ENCODE measurements around the gene IGF2R. TPM values are rescaled to one million over a fixed set of nuclear protein-coding genes. Genes with fewer than 3 reads are reported as not detected.

The IGF2R gene
- total RNA-seq, 2 experiments from 2014 or later, result 19.3 to 37.6 TPM

- CTCF ChIA-PET (ENCODE audit: unreplicated experiment), result no interaction called here
- TF ChIP-seq CTCF (conservative IDR thresholded peaks at IDR 0.05; ENCODE audit: low read length) (peak; percentile 76), EZH2phosphoT487 (IDR thresholded peaks at IDR 0.05; ENCODE audit: borderline replicate concordance, low read depth, low read length) (no peak)
Measured at GRCh38 chr6:160102956-160103824, 134.3 kb downstream of the IGF2R start.

GRCh38 chr6:160103825-160104100 lies 134.9 kb downstream of the IGF2R start:
- peaks cover 13% of the 10 kb centered on the region; the same call in 1 of the 2 replicates for H3K36me3 ChIP-seq (ENCODE audit: insufficient read depth, low read length)
- intact Hi-C loops (cut with micrococcal nuclease; ENCODE audit: unreplicated experiment), result loop anchor here (2.0 to 10.0 kb wide), 2 partner anchors 241 to 409 kb away; partner anchors contain the start of gene SOD2
- no peak overlapping the region for H2AFZ ChIP-seq (ENCODE audit: low read length)
- DNase-seq (ENCODE audit: low spot score), result no peak
- H3K4me3 ChIP-seq (ENCODE audit: low read depth, low read length, poor library complexity, severe bottlenecking), result no peak overlapping the region
- no peak for TF ChIP-seq CTCF (conservative IDR thresholded peaks at IDR 0.05; ENCODE audit: low read length)
- TF ChIP-seq EZH2phosphoT487 (IDR thresholded peaks at IDR 0.05; ENCODE audit: borderline replicate concordance, low read depth, low read length), result no peak
- no peak overlapping the region for H3K4me2 ChIP-seq (ENCODE audit: low read length)
- no peaks in the 10 kb centered on the region for H4K20me1 ChIP-seq (ENCODE audit: insufficient read depth, low read length)
- ChIA-PET CTCF (ENCODE audit: unreplicated experiment) (no interaction called here), POLR2A (interaction anchor here (0.6 kb wide), 1 partner anchor 11 kb away, joined by 3 read pairs; no protein-coding TSS in a partner anchor)
- BruUV-seq (replicated peaks), result no TSS peak
- no peak overlapping the region for H3K27ac ChIP-seq (ENCODE audit: low read depth, low read length, poor library complexity, severe bottlenecking)
- no peaks in the 10 kb centered on the region for H3K4me1 ChIP-seq (ENCODE audit: insufficient read depth, low read length, poor library complexity, severe bottlenecking)
- H3K79me2 ChIP-seq (ENCODE audit: insufficient read depth, low read depth, low read length), result no peaks in the 10 kb centered on the region
- H3K9me3 ChIP-seq (ENCODE audit: low read length), result no peaks in the 10 kb centered on the region
- no peaks in the 10 kb centered on the region for H3K9me2 ChIP-seq (ENCODE audit: insufficient read depth, low read length)

More at GRCh38 chr6:160102956-160103824, 134.3 kb downstream of the IGF2R start:
- Histone ChIP-seq H3K4me3 (ENCODE audit: low read depth, low read length, poor library complexity, severe bottlenecking) (no peak overlapping the region), H3K4me2 (ENCODE audit: low read length) (no peak overlapping the region), H3K4me1 (ENCODE audit: insufficient read depth, low read length, poor library complexity, severe bottlenecking) (no peaks in the 10 kb centered on the region), H3K36me3 (ENCODE audit: insufficient read depth, low read length) (peaks cover 13% of the 10 kb centered on the region; the same call in 1 of the 2 replicates), H4K20me1 (ENCODE audit: insufficient read depth, low read length) (no peaks in the 10 kb centered on the region), H2AFZ (ENCODE audit: low read length) (no peak overlapping the region), H3K9me2 (ENCODE audit: insufficient read depth, low read length) (no peaks in the 10 kb centered on the region), H3K9me3 (ENCODE audit: low read length) (no peaks in the 10 kb centered on the region), H3K79me2 (ENCODE audit: insufficient read depth, low read depth, low read length) (no peaks in the 10 kb centered on the region), H3K27ac (ENCODE audit: low read depth, low read length, poor library complexity, severe bottlenecking) (no peak overlapping the region)
- peak; percentile 47 for DNase-seq (ENCODE audit: low spot score)
- no TSS peak for BruUV-seq (replicated peaks)
- intact Hi-C loops (cut with micrococcal nuclease; ENCODE audit: unreplicated experiment), result loop anchor here (2.0 to 10.0 kb wide), 2 partner anchors 240 to 408 kb away; partner anchors contain the start of gene SOD2
- POLR2A ChIA-PET, result interaction anchor here (0.6 kb wide), 1 partner anchor 10 kb away, joined by 3 read pairs; no protein-coding TSS in a partner anchor
